GM19467 (cell line): ENCODE results near the gene SPATA20.

Experiments
- ATAC-seq: cut with Tn5 transposase; IDR thresholded peaks from one replicate; pipeline ENCODE4 v1.9.1; 2021; ENCODE audit warnings: mild to moderate bottlenecking, moderate library complexity; ENCODE audit not compliant: unreplicated experiment

Gene SPATA20

GRCh38 chr17:50594128-50594823, 47.3 kb downstream of the SPATA20 start:
- no peak for ATAC-seq

DNA sequence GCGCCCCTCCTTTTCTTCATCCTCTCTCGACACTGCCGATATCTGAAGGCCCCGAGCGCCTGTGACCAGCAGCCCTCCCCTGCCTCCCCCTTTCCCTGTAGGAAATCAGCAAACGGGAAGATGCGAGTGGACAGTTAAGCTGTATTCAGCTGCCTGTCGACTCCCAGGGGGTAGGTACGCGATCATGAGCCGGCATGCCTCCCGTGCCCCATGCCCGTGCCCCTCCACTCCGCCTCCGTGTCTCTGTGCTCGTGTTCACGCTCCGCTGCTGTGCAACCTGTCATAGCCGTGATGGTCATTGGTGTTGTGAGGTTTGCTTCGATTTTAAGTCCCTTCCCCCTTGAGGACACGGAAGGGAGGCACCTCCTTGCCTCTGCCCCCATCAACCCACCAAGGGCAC, 47.9 kb downstream of the SPATA20 start:
- no peak for ATAC-seq

DNA sequence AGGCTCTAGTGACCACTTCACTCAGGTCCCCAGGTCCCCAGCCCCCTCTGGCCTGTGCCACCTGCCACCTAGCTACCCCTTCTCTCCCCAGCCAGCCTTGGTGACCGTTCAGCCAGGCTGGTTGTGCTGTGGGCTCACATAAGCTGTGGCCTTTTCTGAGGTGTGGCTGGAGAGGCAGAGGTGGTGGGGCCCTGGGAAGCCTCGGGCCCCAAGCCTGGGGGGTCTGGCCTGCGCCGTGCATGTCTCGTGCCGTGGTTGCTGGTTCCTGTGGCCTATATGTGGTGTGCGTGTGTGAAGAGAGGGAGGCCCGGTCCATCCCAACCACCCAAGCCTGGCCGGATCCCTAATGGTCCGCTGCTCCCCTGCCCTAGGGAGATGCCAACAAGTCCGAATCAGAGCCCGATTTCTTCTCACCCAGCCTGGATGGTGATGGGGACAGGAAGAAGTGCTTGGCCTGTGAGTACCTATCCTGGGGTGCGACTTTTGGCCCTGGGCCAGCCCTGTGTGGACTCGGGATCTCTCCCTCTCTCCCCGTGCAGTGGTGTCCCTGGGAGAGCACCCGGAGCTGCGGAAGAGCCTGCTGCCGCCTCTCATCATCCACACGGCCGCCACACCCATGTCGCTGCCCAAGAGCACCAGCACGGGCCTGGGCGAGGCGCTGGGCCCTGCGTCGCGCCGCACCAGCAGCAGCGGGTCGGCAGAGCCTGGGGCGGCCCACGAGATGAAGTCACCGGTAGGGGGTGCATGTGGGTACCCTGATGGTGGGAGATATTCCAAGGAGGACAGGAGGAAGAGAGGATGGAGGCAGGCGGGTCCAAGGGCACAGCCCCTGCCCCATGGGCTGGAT, 49.4 kb downstream of the SPATA20 start:
- no peak for ATAC-seq

GRCh38 chr17:50598487-50598886, 51.5 kb downstream of the SPATA20 start:
- no peak for ATAC-seq

GRCh38 chr17:50599606-50600005, 52.6 kb downstream of the SPATA20 start:
- ATAC-seq, result no peak

GRCh38 chr17:50601823-50602375, 54.9 kb downstream of the SPATA20 start:
- no peak for ATAC-seq

DNA sequence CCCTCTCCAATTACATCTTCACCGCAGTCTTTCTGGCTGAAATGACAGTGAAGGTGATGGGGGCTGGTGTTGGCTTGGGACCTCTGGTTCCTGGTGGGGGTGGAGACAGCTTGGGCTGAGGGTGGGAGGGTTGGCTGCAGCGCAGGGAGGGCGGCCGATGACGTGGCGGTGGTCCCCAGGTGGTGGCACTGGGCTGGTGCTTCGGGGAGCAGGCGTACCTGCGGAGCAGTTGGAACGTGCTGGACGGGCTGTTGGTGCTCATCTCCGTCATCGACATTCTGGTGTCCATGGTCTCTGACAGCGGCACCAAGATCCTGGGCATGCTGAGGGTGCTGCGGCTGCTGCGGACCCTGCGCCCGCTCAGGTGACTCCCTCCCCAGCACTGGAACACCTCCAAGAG, 55.9 kb downstream of the SPATA20 start:
- no peak for ATAC-seq

DNA sequence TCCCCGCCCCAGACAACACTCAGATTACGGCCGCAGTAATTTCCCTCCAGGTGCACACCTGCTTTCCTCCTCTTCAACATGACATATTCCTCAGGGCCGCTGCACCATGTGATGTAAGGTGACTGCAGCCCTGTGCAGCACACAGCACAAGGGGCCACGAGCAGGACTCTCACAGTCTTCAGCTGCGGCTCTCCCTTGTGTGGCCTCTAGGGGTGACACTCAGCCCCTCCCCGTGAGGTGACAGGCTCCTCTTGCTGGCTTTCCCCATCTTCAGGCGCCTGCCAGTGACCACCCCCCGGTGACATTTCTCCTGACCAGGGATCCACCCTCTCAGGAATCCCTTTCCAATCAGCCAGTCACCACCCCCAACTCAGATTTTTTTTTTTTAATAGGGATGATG, 56.4 kb downstream of the SPATA20 start:
- no peak for ATAC-seq

GRCh38 chr17:50604513-50604912, 57.5 kb downstream of the SPATA20 start:
- ATAC-seq, result no peak

GRCh38 chr17:50605429-50605828, 58.5 kb downstream of the SPATA20 start:
- ATAC-seq, result no peak
